SU-DHL-6 (cell line): Measurements from ENCODE around the gene TTI1.

Experiments
- H2AFZ ChIP-seq: fragments of 200-600 bp; sonication (generic); 2 replicates; pipeline ENCODE4 v1.6.1; 2014; ENCODE audit warnings: low read depth, mild to moderate bottlenecking, moderate library complexity, mixed read lengths, antibody characterized with exemption, low read length; ENCODE audit not compliant: severe bottlenecking
- H3F3A ChIP-seq: fragments of 200-600 bp; shearing (Covaris generic); 2 replicates; pipeline ENCODE4 v1.6.0; 2016; ENCODE audit warnings: antibody characterized with exemption, mild to moderate bottlenecking; ENCODE audit not compliant: insufficient read depth
- H3K27ac ChIP-seq: fragments of 200-600 bp; sonication (generic); 2 replicates; pipeline ENCODE4 v1.5.1; 2016; ENCODE audit warnings: low read depth, mild to moderate bottlenecking, low read length, moderate library complexity, mixed read lengths
- H3K27me3 ChIP-seq: fragments of 200-600 bp; sonication (generic), shearing (Covaris generic); 2 replicates; pipeline ENCODE4 v1.6.0; 2014; ENCODE audit warnings: mild to moderate bottlenecking, low read length
- H3K36me3 ChIP-seq: fragments of 200-600 bp; sonication (generic); 2 replicates; pipeline ENCODE4 v1.6.1; 2014; ENCODE audit warnings: mild to moderate bottlenecking, low read length, mixed read lengths
- H3K4me2 ChIP-seq: fragments of 300-600, 200-600 bp; shearing (Covaris generic), sonication (generic); 2 replicates; pipeline ENCODE4 v1.6.0; 2014; ENCODE audit warnings: low read length, low read depth, mild to moderate bottlenecking; ENCODE audit not compliant: poor library complexity, severe bottlenecking
- H3K4me3 ChIP-seq: fragments of 200-600 bp; sonication (generic); 2 replicates; pipeline ENCODE4 v1.5.1; 2014; ENCODE audit warnings: antibody characterized with exemption, low read length, mild to moderate bottlenecking, mixed read lengths; ENCODE audit not compliant: insufficient read depth, poor library complexity, severe bottlenecking
- H3K79me2 ChIP-seq: fragments of 200-600 bp; sonication (generic); 2 replicates; pipeline ENCODE4 v1.6.1; 2014; ENCODE audit warnings: mild to moderate bottlenecking, low read length, moderate library complexity; ENCODE audit not compliant: insufficient read depth
- H3K9ac ChIP-seq: fragments of 200-600 bp; sonication (generic); 2 replicates; pipeline ENCODE4 v1.7.0; 2014; ENCODE audit warnings: mild to moderate bottlenecking, low read length
- H3K9me2 ChIP-seq: fragments of 200-600 bp; sonication (generic); replicated peaks from 2 replicates; pipeline ENCODE4 v1.6.1; 2014; ENCODE audit warnings: low read length; ENCODE audit not compliant: insufficient read depth
- H3K9me3 ChIP-seq: fragments of 200-600 bp; sonication (generic); 2 replicates; pipeline ENCODE4 v1.6.1; 2014; ENCODE audit warnings: low read length, mixed read lengths; ENCODE audit not compliant: insufficient read depth
- H4K20me1 ChIP-seq: fragments of 200-600 bp; sonication (generic); 2 replicates; pipeline ENCODE4 v1.6.1; 2014; ENCODE audit warnings: low read depth, mild to moderate bottlenecking, antibody characterized with exemption, low read length, moderate library complexity, mixed read lengths
- CTCF ChIP-seq: fragments of 200-600 bp; sonication (generic); IDR thresholded peaks from one replicate; pipeline ENCODE4 v1.5.1; 2017; ENCODE audit warnings: antibody characterized with exemption, mild to moderate bottlenecking, low read length, moderate library complexity; ENCODE audit not compliant: insufficient read depth, poor library complexity, severe bottlenecking
- EZH2phosphoT487 ChIP-seq: fragments of 200-600 bp; sonication (generic), shearing (Covaris generic); conservative IDR thresholded peaks from 2 replicates; pipeline ENCODE4 v1.6.1; 2018; ENCODE audit warnings: mild to moderate bottlenecking, antibody characterized with exemption, low read length, moderate library complexity, mixed read lengths

TTI1 gene

GRCh38 chr20:37958856-37959520 is 74.3 kb downstream of the TTI1 start:
- H4K20me1 ChIP-seq: no peaks in the 10 kb centered on the region
- no peaks in the 10 kb centered on the region for H3K9me3 ChIP-seq
- TF ChIP-seq EZH2phosphoT487: no peak
- no peaks in the 10 kb centered on the region for H3K36me3 ChIP-seq
- no peaks in the 10 kb centered on the region for H3F3A ChIP-seq
- no peak overlapping the region for H3K4me2 ChIP-seq
- no peak overlapping the region for H3K27ac ChIP-seq
- no peak overlapping the region for H3K9ac ChIP-seq
- no peaks in the 10 kb centered on the region for H3K9me2 ChIP-seq
- H3K79me2 ChIP-seq: no peaks in the 10 kb centered on the region
- no peak overlapping the region for H3K4me3 ChIP-seq
- H3K27me3 ChIP-seq: no peaks in the 10 kb centered on the region
- no peak overlapping the region for H2AFZ ChIP-seq

- Histone ChIP-seq H3K79me2 (no peaks in the 10 kb centered on the region), H3K4me2 (no peak overlapping the region), H3K27ac (no peak overlapping the region), H3K36me3 (no peaks in the 10 kb centered on the region), H3K9me2 (no peaks in the 10 kb centered on the region), H3K27me3 (no peaks in the 10 kb centered on the region), H4K20me1 (no peaks in the 10 kb centered on the region), H3K9me3 (no peaks in the 10 kb centered on the region), H3K4me3 (no peak overlapping the region), H2AFZ (no peak overlapping the region), H3K9ac (no peak overlapping the region), H3F3A (no peaks in the 10 kb centered on the region)
- TF ChIP-seq CTCF (no peak), EZH2phosphoT487 (no peak)
These were observed 77.1 kb downstream of the TTI1 start for GRCh38 chr20:37956107-37956585.

GRCh38 chr20:37955511-37955910 is 77.7 kb downstream of the TTI1 start:
- Histone ChIP-seq H3K79me2 (no peaks in the 10 kb centered on the region), H3K36me3 (no peaks in the 10 kb centered on the region), H3K4me2 (no peak overlapping the region), H3K4me3 (no peak overlapping the region), H3K9ac (no peak overlapping the region), H3K27ac (no peak overlapping the region), H4K20me1 (no peaks in the 10 kb centered on the region), H3K9me3 (no peaks in the 10 kb centered on the region), H3F3A (no peaks in the 10 kb centered on the region), H2AFZ (no peak overlapping the region), H3K27me3 (no peaks in the 10 kb centered on the region), H3K9me2 (no peaks in the 10 kb centered on the region)
- no peak for TF ChIP-seq CTCF
- no peak for TF ChIP-seq EZH2phosphoT487

GRCh38 chr20:37954626-37955025 is 78.6 kb downstream of the TTI1 start:
- Histone ChIP-seq H3K9me2 (no peaks in the 10 kb centered on the region), H4K20me1 (no peaks in the 10 kb centered on the region), H3K27me3 (no peaks in the 10 kb centered on the region), H3K9me3 (no peaks in the 10 kb centered on the region), H3K79me2 (no peaks in the 10 kb centered on the region), H3K36me3 (no peaks in the 10 kb centered on the region), H3K27ac (no peak overlapping the region), H3F3A (no peaks in the 10 kb centered on the region), H2AFZ (no peak overlapping the region), H3K4me3 (no peak overlapping the region), H3K9ac (no peak overlapping the region), H3K4me2 (no peak overlapping the region)
- TF ChIP-seq CTCF (no peak), EZH2phosphoT487 (no peak)
